ENCODE measurements around the gene CDC14A.
A peak's percentile ranks its signal among the peaks of the same experiment; 100 is the strongest.
"Not testable (repeated sequence)": the region's sequence is repeated elsewhere in the genome, so short reads cannot be mapped to it uniquely, and the experiment has no call there.

The CDC14A gene

DNA sequence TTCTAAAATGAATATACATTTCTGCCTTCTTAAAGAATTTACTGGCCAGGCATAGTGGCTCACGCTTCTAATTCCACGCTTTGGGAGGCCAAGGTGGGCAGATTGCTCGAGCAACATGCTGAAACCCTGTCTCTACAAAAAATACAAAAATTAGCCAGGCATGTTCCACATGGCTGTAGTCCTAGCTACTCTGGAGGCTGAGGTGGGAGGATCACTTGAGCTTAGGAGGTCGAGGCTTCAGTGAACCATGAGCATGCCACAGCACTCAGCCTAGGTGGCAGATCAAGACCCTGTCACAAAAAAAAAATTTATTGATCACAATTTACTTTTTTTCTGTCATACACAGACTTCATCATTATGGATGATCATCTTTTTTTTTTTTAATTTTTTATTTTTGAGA is 11.5 kb downstream of the CDC14A start:
- DNase-seq: no peak

DNA sequence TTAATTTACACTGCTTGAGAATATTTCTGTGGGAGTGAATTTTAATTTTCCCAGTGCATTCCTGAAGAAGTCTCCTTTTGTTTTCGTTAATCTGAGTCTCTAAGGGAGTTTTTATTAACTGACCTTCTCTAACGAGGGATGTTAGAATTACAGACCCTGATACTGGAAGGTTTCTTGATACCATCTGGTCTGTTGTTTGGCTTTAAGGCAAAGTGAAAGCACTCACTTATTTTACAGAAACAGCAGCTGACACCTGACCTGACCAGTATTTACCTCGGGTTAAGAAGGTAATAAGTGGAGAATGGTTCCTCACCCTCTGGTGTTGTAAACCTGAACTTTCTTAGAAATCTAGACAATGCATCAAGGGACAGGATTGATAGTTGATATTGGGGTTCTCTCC is 12.4 kb downstream of the CDC14A start:
- DNase-seq: no peak

DNA sequence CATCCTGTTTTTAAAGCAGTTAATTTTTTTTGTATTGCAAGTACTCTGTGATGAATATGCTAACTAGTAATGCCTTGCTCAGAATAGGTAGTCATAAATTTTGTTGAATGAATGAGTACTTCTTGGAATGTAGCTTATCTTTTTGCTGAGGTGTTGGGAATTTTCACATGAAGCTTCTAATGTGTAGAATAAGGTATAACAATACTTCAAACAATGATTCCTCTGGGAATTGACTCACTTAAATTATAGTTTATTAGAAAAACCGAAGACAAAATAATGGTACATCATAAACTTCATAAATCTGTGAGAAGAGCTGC is 13.9 kb downstream of the CDC14A start:
- DNase-seq: no peak

DNA sequence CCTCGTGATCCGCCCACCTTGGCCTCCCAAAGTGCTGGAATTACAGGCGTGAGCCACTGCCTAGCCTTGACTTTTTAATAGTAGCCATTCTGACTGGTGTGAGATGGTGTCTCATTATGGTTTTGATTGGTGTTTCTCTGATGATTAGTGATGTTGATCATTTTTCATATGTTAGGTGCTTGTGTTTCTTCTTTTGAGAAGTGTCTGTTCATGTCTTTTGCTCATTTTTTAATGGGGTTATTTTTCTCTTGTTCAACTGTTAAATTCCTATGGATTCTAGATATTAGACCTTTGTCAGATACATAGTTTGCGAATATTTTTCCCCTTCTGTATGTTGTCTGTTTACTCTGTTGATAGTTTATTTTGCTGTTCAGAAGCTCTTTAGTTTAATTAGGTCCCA is 17.0 kb downstream of the CDC14A start:
- DNase-seq: not testable (repeated sequence)

DNA sequence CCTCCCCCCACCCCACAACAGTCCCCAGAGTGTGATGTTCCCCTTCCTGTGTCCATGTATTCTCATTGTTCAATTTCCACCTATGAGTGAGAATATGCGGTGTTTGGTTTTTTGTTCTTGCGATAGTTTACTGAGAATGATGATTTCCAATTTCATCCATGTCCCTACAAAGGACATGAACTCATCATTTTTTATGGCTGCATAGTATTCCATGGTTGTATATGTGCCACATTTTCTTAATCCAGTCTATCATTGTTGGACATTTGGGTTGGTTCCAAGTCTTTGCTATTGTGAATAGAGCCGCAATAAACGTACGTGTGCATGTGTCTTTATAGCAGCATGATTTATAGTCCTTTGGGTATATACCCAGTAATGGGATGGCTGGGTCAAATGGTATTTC is 21.6 kb downstream of the CDC14A start:
- DNase-seq: not testable (repeated sequence)

DNA sequence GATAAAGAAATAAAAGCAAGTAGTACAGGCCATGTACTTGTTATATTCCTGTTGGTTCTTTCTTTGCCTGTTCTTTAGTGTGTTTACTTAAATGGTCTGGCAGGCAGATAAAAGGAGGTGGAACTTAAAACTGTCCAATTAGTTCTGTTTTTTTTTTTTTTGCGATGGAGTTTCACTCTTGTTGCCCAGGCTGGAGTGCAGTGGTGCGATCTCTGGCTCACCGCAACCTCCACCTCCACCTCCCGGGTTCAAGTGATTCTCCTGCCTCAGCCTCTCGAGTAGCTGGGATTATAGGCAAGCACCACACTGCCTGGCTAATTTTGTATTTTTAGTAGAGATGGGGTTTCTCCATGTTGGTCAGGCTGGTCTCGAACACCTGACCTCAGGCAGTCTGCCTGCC is 24.6 kb downstream of the CDC14A start:
- DNase-seq: not testable (repeated sequence)

DNA sequence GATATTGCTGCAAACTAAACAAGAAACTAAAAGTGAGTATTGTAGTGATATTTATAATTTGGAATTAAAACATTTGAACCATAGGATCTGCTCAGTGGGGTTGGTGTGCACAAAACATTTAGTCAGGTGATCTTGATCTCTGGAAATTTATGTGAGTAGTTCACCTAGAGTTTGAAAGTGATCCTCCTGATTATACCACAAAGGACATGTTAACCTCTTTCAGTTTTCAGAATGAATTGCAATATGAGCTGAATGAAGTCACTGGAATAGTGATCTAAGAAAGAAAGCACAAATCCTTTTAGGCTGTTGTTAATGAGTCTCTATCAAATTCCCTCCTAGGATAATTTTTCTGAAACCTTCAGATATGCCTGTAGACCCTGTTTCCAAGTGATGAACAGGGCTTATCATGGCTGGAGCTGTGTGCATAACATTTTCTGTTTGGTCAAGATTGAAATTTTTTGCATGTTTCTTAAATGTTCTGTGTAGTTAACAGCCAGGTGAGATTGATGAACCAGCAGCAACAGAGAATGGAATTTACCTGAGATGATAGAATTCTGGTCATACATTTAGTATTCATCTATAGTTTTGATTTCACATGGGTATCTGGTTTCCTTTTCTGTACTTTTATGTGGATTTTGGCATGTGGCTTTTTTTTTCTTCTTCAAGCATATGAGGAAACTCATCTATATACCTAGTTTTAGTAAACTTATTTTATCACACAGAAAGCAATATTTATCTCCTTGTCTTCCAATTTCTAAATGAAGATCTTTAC is 25.5 kb downstream of the CDC14A start:
- DNase-seq: peak in 1 of 6 experiments; percentile 17

DNA sequence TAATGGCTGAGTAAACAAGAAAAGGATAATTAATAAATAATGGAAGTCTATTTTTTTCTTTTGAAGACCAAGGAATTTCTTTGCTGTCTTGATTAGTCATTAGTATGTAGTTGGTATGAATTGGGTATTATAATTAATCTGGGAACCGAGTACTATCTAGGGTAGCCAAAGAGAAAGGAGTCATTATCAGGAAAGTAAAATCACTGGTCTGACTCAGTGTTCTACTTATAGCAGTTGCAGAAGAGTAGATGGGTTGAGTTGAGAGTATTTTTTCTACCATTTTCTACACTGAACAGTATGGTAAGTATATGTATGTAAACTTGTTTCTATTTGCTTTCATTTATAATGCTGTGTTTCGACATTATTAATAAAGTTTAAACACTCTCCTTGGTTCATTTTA is 26.6 kb downstream of the CDC14A start:
- no peak for DNase-seq

DNA sequence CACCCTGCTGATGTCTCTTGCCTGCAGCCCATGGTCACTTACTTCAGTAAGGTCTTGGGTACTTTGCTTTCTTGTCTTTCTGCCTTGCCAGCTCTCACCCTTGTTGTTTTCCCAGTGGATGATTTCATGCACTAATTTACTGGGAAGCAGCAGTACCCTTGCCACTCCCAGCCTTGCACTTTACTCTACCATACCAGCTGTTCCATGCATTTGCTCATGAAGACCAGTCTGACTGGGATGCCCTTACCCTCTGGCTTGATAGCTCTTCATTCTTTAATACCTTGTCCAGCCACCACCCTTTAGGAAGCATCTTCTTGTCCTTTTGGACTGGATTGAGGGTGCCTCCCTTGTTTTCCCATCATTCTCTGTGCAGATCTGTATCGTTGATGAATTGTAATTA is 28.3 kb downstream of the CDC14A start:
- DNase-seq: no peak

DNA sequence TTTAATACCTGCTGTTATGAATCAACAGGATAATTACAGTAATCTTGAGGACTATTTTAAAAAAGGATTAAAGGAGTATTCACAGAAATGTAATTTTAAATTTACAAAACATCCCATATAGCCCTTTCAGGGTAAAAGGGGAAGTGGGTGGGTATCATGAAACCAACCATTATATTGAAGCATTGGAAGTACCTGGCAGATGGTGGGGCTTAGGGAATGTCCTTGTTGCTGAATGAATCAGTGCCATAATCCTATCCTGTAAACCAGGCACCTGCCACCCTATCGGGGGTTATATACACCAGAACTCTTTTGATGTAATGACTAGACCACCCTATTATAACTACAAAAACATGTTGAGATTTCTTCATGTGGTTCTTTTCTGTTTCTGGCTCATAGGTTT is 30.4 kb downstream of the CDC14A start:
- DNase-seq: no peak

DNA sequence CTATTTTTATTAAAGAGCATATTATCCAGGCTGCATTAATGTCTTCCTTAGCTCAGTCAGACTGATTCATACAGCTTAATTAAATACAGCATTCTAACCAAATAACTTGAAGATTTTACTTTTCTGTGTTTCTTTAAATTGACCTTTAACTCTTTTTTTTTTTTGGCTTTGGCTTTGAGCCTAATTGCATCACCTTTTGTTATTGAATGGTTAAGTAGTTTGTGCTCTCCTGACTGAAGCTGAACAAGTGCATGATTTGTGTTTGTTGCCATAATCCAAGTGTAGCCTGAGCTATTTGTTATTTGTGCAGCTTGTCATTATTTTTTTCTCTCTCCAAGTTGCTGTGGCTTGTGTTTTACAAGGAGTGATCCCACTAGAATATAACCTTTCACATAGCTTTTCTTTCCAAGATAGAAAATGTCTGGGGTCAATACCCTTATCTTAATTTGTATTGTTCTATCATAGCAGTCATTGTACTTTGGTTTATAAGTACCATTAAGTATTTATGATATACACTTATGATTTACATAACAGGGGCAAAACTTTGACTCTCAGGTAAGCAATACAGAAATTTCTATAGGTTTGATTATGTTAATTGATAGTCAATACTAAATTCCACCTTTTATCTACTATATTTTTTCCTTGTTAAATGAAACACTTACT is 31.6 kb downstream of the CDC14A start:
- DNase-seq: no peak

DNA sequence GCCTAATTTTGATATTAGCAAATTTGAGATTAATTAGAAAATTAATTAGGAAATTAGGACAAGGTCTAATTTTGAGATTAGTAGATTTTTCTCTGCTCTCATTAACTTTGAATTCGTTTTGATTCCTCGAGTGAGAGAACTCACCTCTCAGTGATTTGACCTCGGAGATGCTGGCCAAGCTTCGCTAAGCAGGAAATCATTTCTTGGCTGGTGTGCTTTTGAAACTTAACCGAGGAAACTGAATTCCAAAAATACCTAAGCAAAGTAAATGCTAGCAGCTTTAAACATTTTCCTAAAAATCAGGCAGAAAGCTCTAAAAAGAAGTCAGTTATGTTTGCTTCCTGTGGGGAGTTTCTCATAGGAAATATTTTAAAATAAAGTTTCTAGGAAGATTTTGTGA is 34.9 kb downstream of the CDC14A start:
- peak in 1 of 6 experiments; percentile 28 for DNase-seq

DNA sequence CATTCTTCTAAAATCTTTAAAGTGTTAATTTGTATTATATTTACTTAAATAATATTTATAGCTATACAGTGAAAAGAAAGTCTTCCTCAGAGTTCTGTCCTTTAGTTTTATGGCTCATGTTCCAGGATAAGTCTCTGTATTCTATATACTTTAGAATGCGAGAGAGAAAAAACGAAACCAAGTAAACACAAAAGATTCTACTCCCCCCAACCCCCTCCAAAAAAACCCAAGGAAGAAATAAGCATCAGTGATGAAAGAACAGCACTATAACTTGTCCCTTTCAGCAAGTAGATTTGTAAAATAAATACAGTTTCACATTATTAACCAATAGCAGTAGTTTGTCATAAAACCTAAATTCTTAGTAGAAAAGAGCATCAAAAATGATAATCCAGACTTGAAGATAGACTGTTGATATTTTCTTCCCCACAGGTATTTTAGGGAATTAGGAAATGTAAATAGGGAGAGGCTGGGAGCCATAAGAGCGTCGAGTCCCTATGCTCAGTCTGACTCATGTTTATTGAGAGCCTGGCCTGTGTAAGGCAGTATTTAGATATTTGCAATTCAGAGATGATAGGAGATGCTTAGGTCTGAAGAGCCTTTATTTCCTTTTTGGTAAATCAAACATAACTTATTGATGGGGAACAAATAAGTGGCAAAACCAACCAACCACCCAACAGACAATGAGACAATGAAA is 35.5 kb downstream of the CDC14A start:
- peak in 1 of 6 experiments; percentile 13 for DNase-seq

DNA sequence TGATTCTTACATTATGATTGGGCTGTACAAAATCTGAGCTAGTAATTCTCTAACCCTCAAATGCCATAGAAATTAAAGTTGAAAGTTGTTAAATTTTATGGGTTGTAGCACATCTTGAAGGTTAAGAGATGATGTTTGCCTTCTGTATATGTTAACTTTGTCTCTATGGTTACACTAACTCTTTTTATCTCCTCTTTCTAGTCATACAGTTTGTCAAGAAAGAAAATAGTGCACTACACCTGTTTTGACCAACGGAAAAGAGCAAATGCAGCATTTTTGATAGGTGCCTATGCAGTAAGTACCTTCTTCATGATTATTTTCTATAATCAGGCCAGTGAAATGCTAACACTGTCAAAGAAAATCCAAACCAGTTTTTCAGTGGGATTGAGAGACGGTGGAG is 38.2 kb downstream of the CDC14A start:
- DNase-seq: peak in 2 of 6 experiments; percentile 20 to 24

DNA sequence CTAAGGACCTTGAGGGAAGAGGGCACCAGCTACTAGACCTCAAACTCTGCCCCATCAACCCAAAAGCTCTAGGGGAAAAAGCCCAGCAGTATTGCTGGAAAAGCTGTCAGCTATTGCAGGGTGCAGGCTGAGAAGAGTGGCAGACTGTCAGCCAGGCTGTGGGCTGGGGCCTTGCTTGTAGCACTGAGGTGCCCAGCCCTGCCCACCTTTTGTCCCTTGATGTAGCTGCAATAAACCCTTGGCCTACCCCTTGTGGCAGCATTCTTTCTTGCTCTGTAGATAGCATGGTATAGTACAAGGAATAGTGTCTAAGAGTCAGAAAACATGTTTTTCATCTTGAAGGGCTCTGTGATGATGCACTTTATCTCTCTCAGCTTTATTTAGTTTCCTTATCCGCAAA is 39.4 kb downstream of the CDC14A start:
- DNase-seq: peak in 5 of 6 experiments; percentile 24 to 63 (median 38)

DNA sequence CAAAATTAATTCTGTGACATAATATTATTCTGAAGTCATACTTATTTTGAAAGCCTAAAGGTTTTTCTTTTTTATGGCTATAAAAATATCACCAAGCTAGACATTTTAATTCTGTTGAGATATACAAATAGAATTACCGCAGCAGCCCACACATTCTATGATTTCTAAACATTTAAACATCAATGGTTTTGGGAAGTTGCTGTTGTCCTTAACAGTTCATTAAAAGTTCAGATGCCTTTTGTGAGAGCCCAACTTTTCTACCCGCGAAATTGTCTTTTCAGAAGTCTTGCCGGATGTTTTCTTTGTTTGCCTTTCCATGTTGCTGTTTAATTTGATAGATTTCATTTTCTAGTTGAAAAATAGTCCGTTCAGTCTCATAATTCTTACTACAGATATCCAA is 40.5 kb downstream of the CDC14A start:
- no peak for DNase-seq

DNA sequence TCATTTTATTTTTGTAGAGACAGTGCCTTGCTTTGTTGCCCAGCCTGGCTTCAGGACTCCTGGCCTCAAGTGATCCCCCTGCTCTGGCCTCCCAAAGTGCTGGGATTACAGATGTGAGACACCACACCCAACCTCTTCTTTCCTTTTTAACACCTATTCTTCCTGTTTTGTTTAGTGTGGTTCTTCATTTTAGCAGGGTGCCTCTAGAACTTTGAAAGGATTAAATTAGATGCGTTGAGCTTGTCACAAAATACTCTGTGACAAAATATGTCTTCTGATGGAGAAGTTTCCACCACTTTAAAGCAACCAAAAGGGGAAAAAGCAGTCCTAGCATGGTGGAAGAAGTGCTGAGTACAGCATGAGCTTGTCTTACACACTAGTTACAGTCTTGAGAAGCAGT is 42.0 kb downstream of the CDC14A start:
- DNase-seq: peak in 3 of 6 experiments; percentile 11 to 53 (median 49)

DNA sequence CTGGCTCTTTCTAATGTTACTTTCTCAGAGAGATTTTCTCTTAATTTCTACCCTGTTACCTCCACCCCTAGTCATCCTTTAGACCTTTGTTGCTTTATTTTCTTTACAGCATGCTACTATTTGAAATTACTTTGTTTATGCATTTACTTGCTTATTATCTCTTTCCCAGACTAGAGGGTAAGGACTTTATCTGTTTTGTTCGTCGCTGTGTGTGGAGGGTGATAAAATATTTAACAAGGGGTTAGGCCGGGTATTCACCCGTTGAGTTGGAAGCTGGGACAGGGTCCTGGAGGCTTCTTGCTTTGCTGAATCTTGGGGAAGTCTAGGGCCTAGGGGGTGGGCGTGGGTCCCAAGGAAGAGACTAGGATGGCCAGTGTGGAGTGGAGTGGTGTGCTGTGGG is 43.6 kb downstream of the CDC14A start:
- DNase-seq: no peak

DNA sequence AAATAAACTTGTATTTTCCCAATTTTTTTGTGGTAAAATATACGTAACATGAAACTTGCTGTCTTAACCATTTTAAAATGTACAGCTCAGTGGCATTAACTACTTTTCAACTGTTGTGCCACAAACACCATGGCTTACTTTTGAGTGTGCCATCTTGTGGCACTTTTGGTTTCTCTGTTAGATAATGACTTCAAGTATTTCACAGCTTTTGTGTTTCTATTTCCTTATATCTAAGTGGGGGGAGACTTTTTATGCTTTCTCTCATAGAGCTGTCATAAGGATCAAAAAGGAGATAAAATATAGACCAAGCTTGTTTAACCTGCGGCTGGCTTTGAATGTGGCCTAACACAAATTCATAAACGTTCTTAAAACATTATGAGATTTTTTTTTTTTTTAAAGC is 44.3 kb downstream of the CDC14A start:
- peak in 3 of 6 experiments; percentile 9 to 37 (median 30) for DNase-seq

DNA sequence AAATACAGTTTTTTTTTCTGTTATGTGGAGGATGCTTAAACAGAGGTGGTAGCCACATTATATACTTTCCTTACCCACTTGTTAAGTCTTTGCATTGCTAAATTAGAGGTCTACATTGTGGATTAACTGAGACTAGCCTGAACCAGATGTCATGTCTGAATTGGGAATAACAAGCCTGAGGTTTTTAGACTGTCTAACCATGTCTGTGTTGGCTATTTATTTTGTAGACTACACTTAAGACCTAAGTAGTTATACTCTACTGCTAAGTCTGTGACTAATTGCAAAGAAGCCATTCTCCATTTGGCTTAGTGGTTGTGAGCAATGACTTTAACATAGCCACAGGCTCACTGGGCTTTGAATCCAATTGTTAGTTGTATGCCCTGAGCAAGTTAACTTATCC is 45.4 kb downstream of the CDC14A start:
- DNase-seq: no peak

DNA sequence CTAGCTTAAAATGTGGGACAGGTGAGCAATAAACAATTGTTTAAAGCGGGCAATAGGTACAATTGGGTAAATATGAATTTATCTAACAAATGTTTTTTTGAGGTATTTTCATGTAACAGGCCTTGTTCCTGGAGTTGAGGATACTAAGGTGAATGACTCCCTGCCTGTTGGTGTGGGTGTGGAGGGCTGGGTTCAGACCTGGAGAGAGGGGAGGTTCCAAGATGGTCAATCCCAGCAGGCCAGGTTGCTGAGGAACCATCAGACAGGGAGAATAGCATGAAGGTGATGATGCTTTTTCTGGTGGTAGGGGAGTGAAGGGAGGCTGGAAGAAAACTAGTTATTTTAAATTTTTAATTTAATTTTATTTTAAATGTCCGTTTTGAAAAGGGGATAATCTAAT is 46.3 kb downstream of the CDC14A start:
- DNase-seq: no peak

DNA sequence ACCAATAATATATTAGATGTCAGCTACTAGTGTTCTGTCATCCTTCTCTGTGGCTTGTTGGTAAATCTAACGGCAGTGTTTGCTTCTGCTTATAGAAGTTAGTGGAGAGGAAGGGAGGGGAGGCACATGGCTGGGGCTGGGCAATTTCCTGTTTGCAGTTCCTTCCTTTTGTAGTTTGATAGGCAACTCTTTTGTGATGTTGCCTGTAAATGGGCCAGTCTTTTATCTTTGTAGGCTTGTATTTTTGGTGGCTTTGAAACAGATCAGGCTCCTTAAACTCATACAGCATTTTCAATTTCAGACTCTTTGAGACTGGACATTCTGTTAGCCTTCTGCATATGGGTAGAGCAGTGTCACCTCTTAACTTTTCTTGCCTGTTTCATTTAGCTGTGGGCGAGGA is 48.1 kb downstream of the CDC14A start:
- DNase-seq: peak; percentile 27 to 85 (median 74)

DNA sequence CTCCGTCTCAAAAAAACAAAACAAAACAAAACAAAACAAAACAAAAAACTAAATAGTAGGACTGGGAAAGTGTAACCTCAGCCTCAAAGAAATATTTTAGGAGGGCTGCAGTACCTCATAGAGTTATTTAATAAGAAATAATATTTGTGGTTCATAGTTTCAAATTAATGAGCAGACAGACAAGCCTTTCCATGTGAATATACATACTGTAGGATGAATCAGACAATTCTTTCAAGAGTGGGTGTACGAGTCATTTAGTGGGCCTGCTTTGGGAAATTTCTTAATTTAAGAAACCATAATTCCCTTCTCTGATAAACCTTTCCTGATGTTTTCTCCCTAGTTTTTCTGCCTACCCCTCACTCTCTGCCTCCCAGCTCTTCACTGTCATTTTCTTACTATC is 52.5 kb downstream of the CDC14A start:
- no peak for DNase-seq

DNA sequence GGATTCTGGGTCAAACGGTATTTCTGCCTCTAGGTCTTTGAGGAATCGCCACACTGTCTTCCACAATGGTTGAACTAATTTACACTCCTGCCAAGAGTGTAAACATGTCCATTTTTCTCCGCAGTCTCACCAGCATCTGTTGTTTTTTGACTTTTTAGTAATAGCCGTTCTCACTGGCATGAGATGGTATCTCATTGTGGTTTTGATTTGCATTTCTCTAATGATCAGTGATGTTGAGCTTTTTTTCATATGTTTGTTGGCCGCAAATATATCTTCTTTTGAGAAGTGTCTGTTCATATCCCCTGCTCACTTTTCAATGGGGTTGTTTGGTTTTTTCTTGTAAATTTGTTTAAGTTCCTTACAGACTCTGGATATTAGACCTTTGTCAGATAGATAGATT is 53.6 kb downstream of the CDC14A start:
- not testable (repeated sequence) for DNase-seq
